Measurements from ENCODE around the gene USP2.

- no peak for TF ChIP-seq CTCF (IDR thresholded peaks at IDR 0.05)
- TF ChIP-seq POLR2AphosphoS5 (IDR thresholded peaks at IDR 0.05): no peak
- TF ChIP-seq POLR2A (IDR thresholded peaks at IDR 0.05): no peak
Observed at GRCh38 chr11:119307219-119307618, 74.3 kb downstream of the USP2 start.
